H9 (cell line): ENCODE results near the gene AKT1. TPM values are rescaled to one million over a fixed set of nuclear protein-coding genes. Genes with fewer than 3 reads are reported as not detected.

Source experiments
- DNase-seq: peaks from one replicate; pipeline ENCODE4 v3.0.0-alpha.2; 2017
- H2AFZ ChIP-seq: one replicate; pipeline ENCODE4 v1.6.1; 2013; ENCODE audit warnings: mild to moderate bottlenecking, low read length, control low read depth, moderate library complexity
- H2AK5ac ChIP-seq: 2 replicates; pipeline ENCODE4 v1.6.1; 2013; ENCODE audit warnings: low read length, control low read depth, mixed read lengths; ENCODE audit not compliant: insufficient read length
- H2BK120ac ChIP-seq: one replicate; pipeline ENCODE4 v1.6.1; 2013; ENCODE audit warnings: low read depth, mild to moderate bottlenecking, low read length, control low read depth, inconsistent platforms; ENCODE audit not compliant: poor library complexity, severe bottlenecking
- H2BK12ac ChIP-seq: 2 replicates; pipeline ENCODE4 v1.6.1; 2013; ENCODE audit warnings: low read length, control low read depth, mixed read lengths, low read depth; ENCODE audit not compliant: insufficient read length
- H2BK15ac ChIP-seq: 2 replicates; pipeline ENCODE4 v1.6.1; 2013; ENCODE audit warnings: low read depth, low read length, control low read depth
- H2BK20ac ChIP-seq: one replicate; pipeline ENCODE4 v1.6.1; 2013; ENCODE audit warnings: low read depth, mild to moderate bottlenecking, low read length, control low read depth, inconsistent platforms; ENCODE audit not compliant: poor library complexity, severe bottlenecking
- H2BK5ac ChIP-seq: 2 replicates; pipeline ENCODE4 v1.6.1; 2013; ENCODE audit warnings: low read length, control low read depth, mixed read lengths; ENCODE audit not compliant: insufficient read length
- H3K14ac ChIP-seq: 2 replicates; pipeline ENCODE4 v1.6.1; 2013; ENCODE audit warnings: low read length, control low read depth; ENCODE audit not compliant: insufficient read depth
- H3K18ac ChIP-seq: 2 replicates; pipeline ENCODE4 v1.6.1; 2013; ENCODE audit warnings: low read depth, mild to moderate bottlenecking, mixed read lengths, low read length, control low read depth; ENCODE audit not compliant: insufficient read length
- H3K23ac ChIP-seq: 2 replicates; pipeline ENCODE4 v1.6.1; 2013; ENCODE audit warnings: low read length, control low read depth, mixed read lengths, low read depth; ENCODE audit not compliant: insufficient read length
- H3K23me2 ChIP-seq: 2 replicates; pipeline ENCODE4 v1.6.1; 2013; ENCODE audit warnings: low read depth, mild to moderate bottlenecking, mixed read lengths, low read length, control low read depth; ENCODE audit not compliant: insufficient read length, poor library complexity, severe bottlenecking
- H3K27ac ChIP-seq: 2 replicates; pipeline ENCODE4 v1.5.1; 2013; ENCODE audit warnings: low read length, control low read depth, mixed read lengths, low read depth; ENCODE audit not compliant: insufficient read length
- H3K27me3 ChIP-seq: 2 replicates; pipeline ENCODE4 v1.6.1; 2013; ENCODE audit warnings: low read length, control low read depth, inconsistent platforms; ENCODE audit not compliant: insufficient read depth
- H3K4ac ChIP-seq: 2 replicates; pipeline ENCODE4 v1.6.1; 2013; ENCODE audit warnings: low read depth, mild to moderate bottlenecking, control low read depth, inconsistent platforms, low read length, moderate library complexity
- H3K4me1 ChIP-seq: 2 replicates; pipeline ENCODE4 v1.6.1; 2013; ENCODE audit warnings: low read length, control low read depth, inconsistent platforms; ENCODE audit not compliant: insufficient read depth
- H3K4me2 ChIP-seq: 2 replicates; pipeline ENCODE4 v1.6.1; 2013; ENCODE audit warnings: low read length, control low read depth, mixed read lengths; ENCODE audit not compliant: insufficient read length, insufficient read depth
- H3K56ac ChIP-seq: 2 replicates; pipeline ENCODE4 v1.6.1; 2013; ENCODE audit warnings: low read depth, mild to moderate bottlenecking, mixed read lengths, low read length, control low read depth; ENCODE audit not compliant: insufficient read length
- H3K79me1 ChIP-seq: 2 replicates; pipeline ENCODE4 v1.6.1; 2013; ENCODE audit warnings: low read depth, mild to moderate bottlenecking, moderate library complexity, low read length, control low read depth, inconsistent platforms; ENCODE audit not compliant: insufficient read depth, poor library complexity, severe bottlenecking
- H3K79me2 ChIP-seq: 2 replicates; pipeline ENCODE4 v1.6.1; 2013; ENCODE audit warnings: low read length, control low read depth, inconsistent platforms; ENCODE audit not compliant: insufficient read depth
- H3K9ac ChIP-seq: 2 replicates; pipeline ENCODE4 v1.6.1; 2013; ENCODE audit warnings: low read length, control low read depth, mixed read lengths; ENCODE audit not compliant: insufficient read length; ENCODE audit errors: extremely low read depth
- H3K9me3 ChIP-seq: one replicate; pipeline ENCODE4 v1.6.1; 2013; ENCODE audit warnings: low read depth, low read length, inconsistent platforms; ENCODE audit not compliant: control insufficient read depth
- H3T11ph ChIP-seq: one replicate; pipeline ENCODE4 v1.6.1; 2013; ENCODE audit warnings: mild to moderate bottlenecking, low read length, control low read depth, inconsistent platforms
- H4K20me1 ChIP-seq: one replicate; pipeline ENCODE4 v1.6.1; 2013; ENCODE audit not compliant: control insufficient read depth, insufficient read length, insufficient read depth
- H4K5ac ChIP-seq: 2 replicates; pipeline ENCODE4 v1.6.1; 2013; ENCODE audit warnings: low read depth, mild to moderate bottlenecking, mixed read lengths, low read length, control low read depth; ENCODE audit not compliant: insufficient read length
- H4K8ac ChIP-seq: replicated peaks from 2 replicates; pipeline ENCODE4 v1.6.1; 2013; ENCODE audit warnings: low read length, control low read depth, mixed read lengths, low read depth; ENCODE audit not compliant: insufficient read length
- H4K91ac ChIP-seq: 2 replicates; pipeline ENCODE4 v1.6.1; 2013; ENCODE audit warnings: low read depth, mild to moderate bottlenecking, moderate library complexity, mixed read lengths, low read length, control low read depth; ENCODE audit not compliant: insufficient read length
- H3K27ac Mint-ChIP-seq, 3 experiments: 2 replicates in 2 of 3; 3 replicates in 1 of 3; pipeline ENCODE4 v1.8.0; 2020 to 2021; ENCODE audit warnings: mixed read lengths in 3 of 3, mild to moderate bottlenecking in 1 of 3, moderate library complexity in 1 of 3
- H3K27me3 Mint-ChIP-seq: 2 replicates; pipeline ENCODE4 v1.8.0; 2021; ENCODE audit warnings: low read depth, mild to moderate bottlenecking, moderate library complexity, mixed read lengths
- H3K36me3 Mint-ChIP-seq, 3 experiments: 2 replicates in 2 of 3; 3 replicates in 1 of 3; pipeline ENCODE4 v1.8.0; 2020 to 2021; ENCODE audit warnings: low read depth in 3 of 3, mixed read lengths in 3 of 3; ENCODE audit not compliant: insufficient read depth in 1 of 3
- H3K4me1 Mint-ChIP-seq, 2 experiments: 2 replicates each; pipeline ENCODE4 v1.8.0; 2020; ENCODE audit warnings: mixed read lengths in 2 of 2
- H3K4me3 Mint-ChIP-seq, 2 experiments: 2 replicates in 1 of 2; 3 replicates in 1 of 2; pipeline ENCODE4 v1.8.0; 2020 to 2021; ENCODE audit warnings: mild to moderate bottlenecking in 2 of 2, mixed read lengths in 2 of 2, moderate library complexity in 1 of 2
- H3K9me3 Mint-ChIP-seq, 2 experiments: 2 replicates in 1 of 2; 3 replicates in 1 of 2; pipeline ENCODE4 v1.8.0; 2020; ENCODE audit warnings: mild to moderate bottlenecking in 2 of 2, mixed read lengths in 2 of 2, moderate library complexity in 1 of 2
- WGBS: extraction: QIAGEN DNeasy Blood & Tissue Kit; methylation state at CpG from one replicate; pipeline ENCODE4 v1.1.7; 2013; ENCODE audit warnings: missing lambda C conversion rate, low lambda C conversion rate, mixed read lengths; ENCODE audit not compliant: insufficient read length; ENCODE audit errors: extremely low coverage; 5-methylcytosine and 5-hydroxymethylcytosine counted together
- total RNA-seq: library from RNA; stranded (reverse); gene quantifications from 2 replicates; pipeline ENCODE4 v1.2.1, GENCODE V29; 2021
- TF ChIP-seq, protein P1 (sequence below): fragments of 200-600 bp; sonication (generic); conservative IDR thresholded peaks from 3 replicates; pipeline ENCODE4 v1.8.0; 2021; ENCODE audit warnings: antibody characterized with exemption, mild to moderate bottlenecking

Gene AKT1
- total RNA-seq, 1 experiment from 2014 or later: 101 TPM

DNA sequence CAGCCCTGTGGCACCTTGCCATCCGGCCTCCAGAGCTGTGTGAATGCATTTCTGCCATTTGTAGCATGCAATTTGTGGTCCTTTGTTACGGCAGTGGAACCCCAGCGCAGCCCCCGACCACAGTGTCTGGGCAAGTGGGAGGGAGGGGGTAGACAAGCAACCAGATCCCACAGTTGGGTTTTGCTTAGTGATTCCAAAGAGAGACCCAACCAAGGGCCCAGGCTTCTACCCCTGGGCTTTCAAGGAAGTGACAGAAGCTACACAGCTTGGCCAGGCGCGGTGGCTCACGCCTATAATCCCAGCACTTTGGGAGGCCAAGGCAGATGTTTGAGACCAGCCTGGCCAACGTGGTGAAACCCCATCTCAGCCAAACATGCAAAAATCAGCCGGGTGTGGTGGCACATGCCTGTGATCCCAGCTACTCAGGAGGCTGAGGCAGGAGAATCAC lies 23.2 kb upstream of the AKT1 start:
- H3K9me3 ChIP-seq: no peaks in the 10 kb centered on the region
- H3K27ac ChIP-seq: no peak overlapping the region
- H3K4me1 ChIP-seq: no peaks in the 10 kb centered on the region
- H3K4me3 Mint-ChIP-seq: no peak overlapping the region; a peak in 1 of 5 replicates
- no peak overlapping the region for H3K14ac ChIP-seq
- H2AK5ac ChIP-seq: no peak overlapping the region
- WGBS: no CpG with 5 or more reads among the region's 9 CpGs
- H3K9ac ChIP-seq: no peak overlapping the region
- DNase-seq: no peak
- no peak overlapping the region for H3K23ac ChIP-seq
- no peak overlapping the region for H2BK15ac ChIP-seq
- no peak overlapping the region for H4K91ac ChIP-seq
- H2BK5ac ChIP-seq: no peak overlapping the region
- H3K23me2 ChIP-seq: peaks cover 15% of the 10 kb centered on the region
- H3K36me3 Mint-ChIP-seq: peaks cover 0 to 10% (median 6%) of the 10 kb centered on the region in 3 experiments; a peak in 6 of 7 replicates
- no peaks in the 10 kb centered on the region for H3K79me1 ChIP-seq
- peaks cover 6% of the 10 kb centered on the region for H3K27me3 Mint-ChIP-seq
- no peak overlapping the region for H4K5ac ChIP-seq
- H3K9me3 Mint-ChIP-seq: no peaks in the 10 kb centered on the region
- no peaks in the 10 kb centered on the region; the same call in 1 of the 2 replicates for H3K79me2 ChIP-seq
- no peak overlapping the region for H3K27ac Mint-ChIP-seq
- no peak overlapping the region for H3K4ac ChIP-seq
- H3K56ac ChIP-seq: no peak overlapping the region
- TF ChIP-seq, protein P1, sequence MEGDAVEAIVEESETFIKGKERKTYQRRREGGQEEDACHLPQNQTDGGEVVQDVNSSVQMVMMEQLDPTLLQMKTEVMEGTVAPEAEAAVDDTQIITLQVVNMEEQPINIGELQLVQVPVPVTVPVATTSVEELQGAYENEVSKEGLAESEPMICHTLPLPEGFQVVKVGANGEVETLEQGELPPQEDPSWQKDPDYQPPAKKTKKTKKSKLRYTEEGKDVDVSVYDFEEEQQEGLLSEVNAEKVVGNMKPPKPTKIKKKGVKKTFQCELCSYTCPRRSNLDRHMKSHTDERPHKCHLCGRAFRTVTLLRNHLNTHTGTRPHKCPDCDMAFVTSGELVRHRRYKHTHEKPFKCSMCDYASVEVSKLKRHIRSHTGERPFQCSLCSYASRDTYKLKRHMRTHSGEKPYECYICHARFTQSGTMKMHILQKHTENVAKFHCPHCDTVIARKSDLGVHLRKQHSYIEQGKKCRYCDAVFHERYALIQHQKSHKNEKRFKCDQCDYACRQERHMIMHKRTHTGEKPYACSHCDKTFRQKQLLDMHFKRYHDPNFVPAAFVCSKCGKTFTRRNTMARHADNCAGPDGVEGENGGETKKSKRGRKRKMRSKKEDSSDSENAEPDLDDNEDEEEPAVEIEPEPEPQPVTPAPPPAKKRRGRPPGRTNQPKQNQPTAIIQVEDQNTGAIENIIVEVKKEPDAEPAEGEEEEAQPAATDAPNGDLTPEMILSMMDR: no peak
- H2BK120ac ChIP-seq: no peak overlapping the region
- H3K4me1 Mint-ChIP-seq: peaks cover 13 to 18% of the 10 kb centered on the region in 2 experiments
- no peak overlapping the region for H2BK12ac ChIP-seq
- no peak overlapping the region for H2AFZ ChIP-seq
- H2BK20ac ChIP-seq: no peak overlapping the region
- H3K4me2 ChIP-seq: no peak overlapping the region
- no peak overlapping the region for H4K8ac ChIP-seq
- no peak overlapping the region for H3T11ph ChIP-seq
- no peak overlapping the region for H3K18ac ChIP-seq
- no peaks in the 10 kb centered on the region for H3K27me3 ChIP-seq
- H4K20me1 ChIP-seq: no peaks in the 10 kb centered on the region
